WERI-Rb-1 (cell line): ENCODE results near the gene STAB1.

ENCODE experiments used
- DNase-seq: peaks from one replicate; pipeline ENCODE4 v3.0.0-alpha.2; 2020
- H3K27ac ChIP-seq: fragments of 250-450 bp; sonication (Bioruptor Pico); 2 replicates; pipeline ENCODE4 v1.5.1; 2020; ENCODE audit warnings: mild to moderate bottlenecking, moderate library complexity
- H3K27me3 ChIP-seq: fragments of 250-450 bp; sonication (Bioruptor Pico); 2 replicates; pipeline ENCODE4 v1.5.1; 2021; ENCODE audit warnings: mild to moderate bottlenecking, low read depth, moderate library complexity; ENCODE audit not compliant: insufficient read depth, severe bottlenecking
- H3K36me3 ChIP-seq: fragments of 250-450 bp; sonication (Bioruptor Pico); 2 replicates; pipeline ENCODE4 v1.5.1; 2020; ENCODE audit warnings: mild to moderate bottlenecking, moderate library complexity
- H3K4me3 ChIP-seq: 2 replicates; pipeline ENCODE4 v1.5.1; 2011; ENCODE audit warnings: low read depth, mild to moderate bottlenecking, control low read depth, low read length
- H3K9me3 ChIP-seq: fragments of 250-450 bp; sonication (Bioruptor Pico); 2 replicates; pipeline ENCODE4 v1.5.1; 2021; ENCODE audit warnings: mild to moderate bottlenecking, moderate library complexity; ENCODE audit not compliant: severe bottlenecking
- TF ChIP-seq, protein P1 (sequence below): IDR thresholded peaks from 2 replicates; pipeline ENCODE4 v1.5.1; 2011; ENCODE audit warnings: low read depth, mild to moderate bottlenecking, control low read depth, inconsistent platforms, low read length

The STAB1 gene

DNA sequence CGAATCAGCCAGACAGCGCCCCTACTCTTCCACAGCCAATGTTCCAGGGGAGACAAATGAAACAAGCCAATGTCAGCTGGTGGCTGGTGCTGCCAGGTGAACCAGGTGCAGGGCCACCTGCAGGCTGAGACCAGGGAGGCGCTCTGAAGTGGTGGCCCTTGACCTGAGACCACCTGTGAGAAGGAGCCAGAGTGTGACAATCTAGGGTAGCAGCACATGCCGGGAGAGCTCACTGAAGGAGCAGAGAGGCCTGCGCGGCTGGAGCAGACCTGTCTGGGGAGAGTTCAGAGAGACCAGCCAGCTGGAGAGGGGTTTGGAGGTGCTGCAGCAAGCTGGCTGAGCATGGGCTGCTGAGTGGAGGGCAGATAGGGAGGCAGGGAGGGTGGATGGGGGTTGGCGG lies 693 bp upstream of the STAB1 start:
- TF ChIP-seq, protein P1, sequence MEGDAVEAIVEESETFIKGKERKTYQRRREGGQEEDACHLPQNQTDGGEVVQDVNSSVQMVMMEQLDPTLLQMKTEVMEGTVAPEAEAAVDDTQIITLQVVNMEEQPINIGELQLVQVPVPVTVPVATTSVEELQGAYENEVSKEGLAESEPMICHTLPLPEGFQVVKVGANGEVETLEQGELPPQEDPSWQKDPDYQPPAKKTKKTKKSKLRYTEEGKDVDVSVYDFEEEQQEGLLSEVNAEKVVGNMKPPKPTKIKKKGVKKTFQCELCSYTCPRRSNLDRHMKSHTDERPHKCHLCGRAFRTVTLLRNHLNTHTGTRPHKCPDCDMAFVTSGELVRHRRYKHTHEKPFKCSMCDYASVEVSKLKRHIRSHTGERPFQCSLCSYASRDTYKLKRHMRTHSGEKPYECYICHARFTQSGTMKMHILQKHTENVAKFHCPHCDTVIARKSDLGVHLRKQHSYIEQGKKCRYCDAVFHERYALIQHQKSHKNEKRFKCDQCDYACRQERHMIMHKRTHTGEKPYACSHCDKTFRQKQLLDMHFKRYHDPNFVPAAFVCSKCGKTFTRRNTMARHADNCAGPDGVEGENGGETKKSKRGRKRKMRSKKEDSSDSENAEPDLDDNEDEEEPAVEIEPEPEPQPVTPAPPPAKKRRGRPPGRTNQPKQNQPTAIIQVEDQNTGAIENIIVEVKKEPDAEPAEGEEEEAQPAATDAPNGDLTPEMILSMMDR, result peak; percentile 17; the same call in 1 of the 2 replicates
- H3K27ac ChIP-seq, result no peak overlapping the region
- H3K27me3 ChIP-seq, result no peaks in the 10 kb centered on the region
- no peaks in the 10 kb centered on the region for H3K9me3 ChIP-seq
- DNase-seq, result no peak
- no peak overlapping the region for H3K4me3 ChIP-seq
- H3K36me3 ChIP-seq, result peaks cover 43% of the 10 kb centered on the region

DNA sequence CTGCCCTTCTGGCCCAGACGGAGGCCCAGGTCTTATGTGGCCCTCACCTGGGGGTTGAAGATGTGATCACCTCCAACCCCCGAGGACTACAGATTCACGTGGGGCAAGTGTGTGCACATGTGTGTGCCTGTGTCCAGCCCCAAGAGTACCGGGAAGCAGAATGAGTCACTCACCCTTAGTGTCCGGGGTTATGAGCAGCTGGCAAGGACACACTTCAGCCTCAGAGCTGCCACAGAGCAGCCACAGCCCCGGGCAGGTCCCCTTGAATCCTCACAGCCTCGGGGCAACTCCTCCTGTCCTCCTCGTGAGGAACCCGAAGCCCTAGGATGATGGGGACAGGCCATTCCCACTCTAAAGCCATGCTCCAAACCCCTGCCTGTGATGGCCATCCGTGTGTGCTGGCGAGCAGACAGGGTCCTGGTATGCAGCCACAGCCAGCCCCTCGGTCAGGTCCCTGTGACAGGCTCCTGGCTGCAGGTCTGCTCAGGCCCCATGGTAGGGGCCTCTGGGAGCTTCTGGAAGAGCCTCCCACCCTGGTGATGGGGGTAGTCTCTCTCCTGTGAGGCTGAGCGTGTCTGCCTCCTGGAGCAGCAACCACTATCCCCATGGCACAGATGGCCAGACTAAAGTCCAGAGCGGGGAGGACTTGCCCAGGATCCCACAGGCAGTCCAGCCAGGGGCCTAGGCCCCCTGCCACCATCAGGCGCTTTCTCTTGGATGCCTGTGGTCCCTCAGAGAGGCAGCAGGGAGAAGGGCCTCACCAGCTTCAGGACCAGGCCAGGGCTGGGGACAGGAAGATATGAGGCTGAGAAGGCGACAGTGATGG lies 852 bp downstream of the STAB1 start:
- H3K36me3 ChIP-seq, result peaks cover 27% of the 10 kb centered on the region
- H3K27ac ChIP-seq, result peak overlapping the region; percentile 43
- TF ChIP-seq, protein P1, result no peak
- no peak overlapping the region for H3K4me3 ChIP-seq
- H3K9me3 ChIP-seq, result no peaks in the 10 kb centered on the region
- no peaks in the 10 kb centered on the region for H3K27me3 ChIP-seq
- DNase-seq, result no peak

DNA sequence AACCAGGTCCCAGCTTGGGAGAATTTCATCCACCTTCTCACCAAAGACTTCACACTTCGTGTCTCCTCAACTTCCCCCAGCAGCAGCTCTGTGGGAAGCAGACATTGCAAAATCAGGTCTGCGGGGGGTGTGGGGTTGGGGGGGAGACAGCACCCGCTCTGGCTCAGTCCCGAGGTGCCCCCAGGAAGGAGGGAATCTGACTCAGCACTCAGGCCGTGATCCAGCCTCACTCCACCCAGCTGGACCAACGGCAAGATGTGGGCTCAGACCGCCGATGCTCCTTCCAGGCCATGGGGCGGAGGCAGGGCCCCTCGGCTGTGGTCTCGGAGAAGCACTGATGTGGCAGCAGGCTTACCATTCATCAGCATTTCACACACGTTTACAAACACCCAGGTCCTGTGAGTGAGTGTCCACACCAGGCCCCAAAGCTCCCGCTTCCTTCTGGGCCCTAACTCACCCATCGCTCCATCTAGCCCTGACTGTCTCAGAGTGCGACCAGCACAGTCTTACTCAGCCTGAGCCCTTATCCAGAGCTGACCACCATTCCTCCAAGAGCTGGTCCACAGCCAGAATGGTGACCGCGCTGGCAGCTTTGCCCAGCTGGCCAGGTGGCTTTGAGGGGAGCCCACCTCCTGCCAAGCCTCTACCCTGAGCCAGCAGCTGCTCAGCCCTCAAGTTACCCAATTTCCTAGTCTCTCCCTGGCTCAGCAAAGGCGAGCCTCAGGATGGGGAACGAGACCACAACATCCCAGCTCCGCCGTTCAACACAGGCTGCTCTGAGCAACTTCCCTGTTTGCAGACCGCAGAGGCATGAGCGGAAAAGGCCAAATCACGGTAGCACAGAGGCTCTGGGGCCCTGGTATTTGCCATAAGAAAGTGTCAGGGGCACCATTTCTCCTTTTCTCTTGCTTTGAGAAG lies 3.3 kb downstream of the STAB1 start:
- DNase-seq, result no peak
- 0 out of 2 replicates have a peak, but pooled peaks cover 4% of the 10 kb centered on the region for H3K36me3 ChIP-seq
- no peak overlapping the region for H3K27ac ChIP-seq
- TF ChIP-seq, protein P1, result no peak
- H3K27me3 ChIP-seq, result no peaks in the 10 kb centered on the region
- H3K9me3 ChIP-seq, result no peaks in the 10 kb centered on the region
- H3K4me3 ChIP-seq, result no peak overlapping the region

DNA sequence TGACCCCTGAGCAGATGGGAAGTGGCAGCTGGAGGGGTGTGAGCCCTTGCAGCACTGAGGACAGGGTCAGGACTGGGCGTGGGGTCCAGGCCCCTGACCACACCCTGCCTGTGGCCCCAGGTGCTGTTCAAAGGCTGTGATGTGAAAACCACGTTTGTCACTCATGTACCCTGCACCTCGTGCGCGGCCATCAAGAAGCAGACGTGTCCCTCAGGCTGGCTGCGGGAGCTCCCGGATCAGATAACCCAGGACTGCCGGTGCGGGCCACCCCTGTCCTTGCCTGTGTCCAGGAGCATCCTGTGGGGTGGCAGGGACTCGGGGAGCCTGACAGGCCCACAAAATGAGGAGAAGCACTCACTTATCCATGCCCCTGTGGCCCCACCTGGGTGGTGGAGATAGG lies 5.9 kb downstream of the STAB1 start:
- Histone ChIP-seq H3K4me3 (no peak overlapping the region), H3K36me3 (no peaks in the 10 kb centered on the region), H3K9me3 (no peaks in the 10 kb centered on the region), H3K27me3 (no peaks in the 10 kb centered on the region), H3K27ac (no peak overlapping the region)
- no peak for DNase-seq
- TF ChIP-seq, protein P1, result no peak

DNA sequence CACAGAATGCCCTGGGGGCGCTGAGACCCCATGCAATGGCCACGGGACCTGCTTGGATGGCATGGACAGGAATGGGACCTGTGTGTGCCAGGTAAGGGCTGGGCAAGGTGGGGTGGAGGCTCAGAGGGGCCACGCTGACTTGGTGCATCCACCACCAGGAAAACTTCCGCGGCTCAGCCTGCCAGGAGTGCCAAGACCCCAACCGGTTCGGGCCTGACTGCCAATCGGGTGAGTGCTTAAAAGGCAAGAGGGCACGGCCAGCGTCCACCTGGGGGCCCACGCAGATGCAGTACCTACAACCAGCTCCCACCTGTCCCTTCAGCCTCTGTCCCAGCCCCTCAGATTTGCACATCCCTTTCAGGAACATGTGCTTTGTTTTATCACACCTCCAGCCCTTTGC lies 6.9 kb downstream of the STAB1 start:
- H3K4me3 ChIP-seq, result no peak overlapping the region
- TF ChIP-seq, protein P1, result no peak
- no peaks in the 10 kb centered on the region for H3K27me3 ChIP-seq
- no peaks in the 10 kb centered on the region for H3K36me3 ChIP-seq
- no peak for DNase-seq
- no peak overlapping the region for H3K27ac ChIP-seq
- no peaks in the 10 kb centered on the region for H3K9me3 ChIP-seq
